ENCODE data around the gene SGK1.
"Not testable (repeated sequence)": the region's sequence is repeated elsewhere in the genome, so short reads cannot be mapped to it uniquely, and the experiment has no call there.

The SGK1 gene

DNA sequence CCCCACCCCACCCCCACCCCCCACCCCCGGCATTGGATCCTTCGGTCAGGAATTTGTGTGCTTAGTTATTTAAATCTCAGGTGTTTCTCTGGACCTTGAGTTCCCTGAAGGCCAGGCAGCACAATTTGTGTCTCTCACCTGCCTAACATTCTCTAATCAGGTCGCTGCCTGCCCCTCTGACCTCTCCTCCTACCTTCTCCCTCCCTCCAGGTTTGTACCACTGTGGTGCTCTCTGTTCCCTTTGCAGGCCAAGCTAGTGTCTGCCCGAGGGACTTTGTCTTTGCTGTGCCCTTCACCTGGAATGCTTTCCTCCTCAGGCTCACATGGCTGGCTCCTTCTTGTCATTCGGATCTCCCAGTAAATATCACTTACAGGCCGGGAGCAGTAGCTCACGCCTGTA, 134.1 kb downstream of the SGK1 start:
- no peak for DNase-seq

DNA sequence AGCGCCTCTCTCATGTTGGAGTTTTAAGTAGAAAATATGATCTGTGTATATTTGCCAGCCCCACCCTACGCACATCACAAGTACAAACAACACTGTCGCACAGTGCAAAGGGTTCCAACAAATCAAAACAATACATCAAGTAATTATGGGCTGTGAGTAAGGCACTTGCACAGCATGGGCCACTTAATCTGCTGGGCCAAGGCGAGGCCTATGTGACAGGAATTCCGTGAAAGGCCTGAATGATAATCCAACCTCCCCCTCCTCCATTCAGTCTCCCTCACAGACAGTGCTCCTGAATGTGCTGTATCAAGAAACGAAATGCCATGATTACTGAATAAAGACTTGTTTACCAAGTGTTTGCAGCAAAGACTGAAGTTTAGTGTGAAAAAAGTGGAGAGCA, 135.4 kb downstream of the SGK1 start:
- DNase-seq: no peak

DNA sequence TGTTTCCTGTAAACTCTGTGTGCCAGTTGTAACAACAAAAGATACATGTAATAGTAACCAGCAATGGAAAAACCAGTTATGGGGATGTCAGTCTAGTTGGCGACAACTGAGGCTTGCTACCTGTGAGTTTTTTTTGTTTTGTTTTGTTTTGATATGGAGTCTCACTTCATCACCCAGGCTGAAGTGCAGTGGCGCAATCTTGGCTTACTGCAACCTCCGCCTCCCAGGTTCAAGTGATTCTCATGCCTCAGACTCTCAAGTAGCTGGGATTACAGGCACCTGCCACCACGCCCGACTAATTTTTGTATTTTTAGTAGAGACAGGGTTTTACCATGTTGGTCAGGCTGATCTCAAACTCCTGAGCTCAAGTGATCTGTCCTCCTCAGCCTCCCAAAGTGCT, 136.2 kb downstream of the SGK1 start:
- DNase-seq: not testable (repeated sequence)

DNA sequence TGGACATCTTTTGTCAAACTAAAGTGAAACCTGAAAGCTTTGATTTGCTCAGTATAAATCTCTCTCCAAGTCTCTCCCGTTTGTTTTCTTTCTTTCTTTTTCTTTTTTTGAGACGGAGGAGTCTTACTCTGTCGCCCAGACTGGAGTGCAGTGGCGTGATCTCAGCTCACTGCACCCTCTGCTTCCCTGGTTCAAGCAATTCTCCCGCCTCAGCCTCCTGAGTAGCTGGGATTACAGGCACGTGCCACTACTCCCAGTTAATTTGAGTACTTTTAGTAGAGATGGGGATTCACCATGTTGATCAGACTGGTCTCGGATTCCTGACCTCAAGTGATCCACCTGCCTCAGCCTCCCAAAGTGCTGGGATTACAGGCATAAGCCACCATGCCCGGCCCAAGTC, 136.7 kb downstream of the SGK1 start:
- not testable (repeated sequence) for DNase-seq

DNA sequence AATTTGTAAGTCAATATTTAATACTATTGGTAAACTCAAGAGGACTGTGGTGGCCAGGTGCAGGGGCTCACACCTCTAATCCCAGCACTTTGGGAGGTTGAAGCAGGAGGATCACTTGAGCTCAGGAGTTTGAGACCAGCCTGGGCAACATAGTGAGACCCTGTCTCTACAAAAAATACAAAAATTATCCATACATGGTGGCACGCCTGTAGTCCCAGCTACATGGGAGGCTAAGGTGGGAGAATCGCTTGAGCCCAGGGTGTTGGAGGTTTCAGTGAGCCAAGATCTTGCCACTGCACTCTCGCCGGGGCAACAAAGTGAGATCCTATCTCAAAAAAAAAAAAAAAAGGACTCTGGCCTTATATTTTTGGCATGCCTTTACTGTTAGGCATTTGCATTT, 137.4 kb downstream of the SGK1 start:
- DNase-seq: not testable (repeated sequence)

DNA sequence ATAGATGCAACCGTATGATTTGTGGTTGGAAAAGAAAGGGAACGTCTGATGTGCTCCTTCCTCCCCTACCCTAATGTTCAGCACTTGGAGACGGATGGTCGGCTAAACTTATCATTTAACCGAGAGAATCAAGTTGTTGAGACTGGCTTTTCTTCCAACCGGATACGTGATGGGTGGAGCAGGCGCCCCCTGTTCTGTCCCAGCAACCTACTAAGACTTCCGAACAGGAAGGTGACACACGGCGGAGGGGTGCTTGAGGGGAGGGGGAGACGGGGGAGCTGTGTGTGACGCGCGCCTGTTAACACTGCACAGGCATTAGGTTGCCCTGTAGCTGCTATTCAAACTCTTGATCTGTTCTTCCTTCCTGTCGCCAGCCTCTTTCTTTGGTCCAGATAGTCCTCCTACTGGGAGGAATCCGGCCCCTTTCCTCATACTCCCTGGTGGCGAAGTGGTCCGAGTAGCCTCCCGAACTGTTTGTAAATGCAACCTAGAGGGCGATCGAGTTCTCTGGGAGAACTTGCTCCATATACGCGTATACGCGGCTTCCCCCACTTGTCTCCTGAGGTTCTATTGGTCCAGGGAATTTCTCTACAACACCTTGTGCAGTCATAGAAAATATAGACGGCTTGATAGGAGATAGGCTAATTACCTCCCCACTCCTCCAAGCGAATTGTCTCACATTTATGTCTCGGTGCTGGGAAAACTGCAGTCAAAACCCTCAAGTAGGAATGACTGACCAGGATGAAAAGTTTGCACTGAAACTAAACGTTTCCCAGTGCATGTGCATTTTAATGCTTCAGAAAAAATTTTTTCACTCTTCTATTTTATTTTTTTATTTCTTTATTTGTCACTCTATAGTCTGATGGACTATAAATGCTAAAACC, 139.5 kb downstream of the SGK1 start:
- peak; percentile 85 to 89 for DNase-seq

DNA sequence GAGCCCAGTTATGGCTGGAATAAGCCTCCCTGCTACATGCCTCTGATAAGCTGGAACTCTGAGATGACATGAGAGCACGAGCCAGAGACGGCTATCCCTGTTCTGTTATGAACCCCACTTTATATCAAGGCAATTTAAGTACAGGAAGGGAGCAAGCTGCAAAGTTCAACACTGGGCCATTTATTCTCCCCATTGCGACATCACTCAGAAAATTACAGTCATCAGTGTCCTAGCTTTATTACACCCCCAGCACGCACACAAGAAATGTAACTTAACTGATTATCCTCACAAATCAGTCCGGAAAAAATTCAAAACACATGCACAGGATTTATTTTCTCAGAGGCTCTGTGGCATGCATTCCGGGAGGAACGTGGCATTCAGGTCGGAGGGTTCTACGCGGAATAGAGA, 140.2 kb downstream of the SGK1 start:
- peak in 1 of 2 donors; percentile 24 for DNase-seq

DNA sequence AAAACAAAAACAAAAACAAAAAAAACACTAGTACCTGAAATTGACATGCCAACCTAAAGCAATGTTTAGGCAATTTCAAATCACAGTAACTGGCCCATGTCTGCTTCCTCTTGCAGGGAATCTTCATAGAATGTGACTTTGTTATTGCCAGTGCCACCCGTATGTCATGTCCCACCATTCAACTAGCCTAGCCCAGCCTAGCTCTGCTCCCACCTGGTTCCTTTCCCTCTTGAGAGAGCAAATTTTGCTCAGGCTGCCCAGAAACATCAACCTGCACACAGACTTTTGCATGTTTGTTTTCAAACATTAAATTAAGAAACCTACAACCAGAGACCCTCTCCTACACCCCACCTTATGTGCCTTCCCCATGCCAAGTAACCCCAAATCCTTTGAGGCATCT, 140.7 kb downstream of the SGK1 start:
- DNase-seq: no peak

DNA sequence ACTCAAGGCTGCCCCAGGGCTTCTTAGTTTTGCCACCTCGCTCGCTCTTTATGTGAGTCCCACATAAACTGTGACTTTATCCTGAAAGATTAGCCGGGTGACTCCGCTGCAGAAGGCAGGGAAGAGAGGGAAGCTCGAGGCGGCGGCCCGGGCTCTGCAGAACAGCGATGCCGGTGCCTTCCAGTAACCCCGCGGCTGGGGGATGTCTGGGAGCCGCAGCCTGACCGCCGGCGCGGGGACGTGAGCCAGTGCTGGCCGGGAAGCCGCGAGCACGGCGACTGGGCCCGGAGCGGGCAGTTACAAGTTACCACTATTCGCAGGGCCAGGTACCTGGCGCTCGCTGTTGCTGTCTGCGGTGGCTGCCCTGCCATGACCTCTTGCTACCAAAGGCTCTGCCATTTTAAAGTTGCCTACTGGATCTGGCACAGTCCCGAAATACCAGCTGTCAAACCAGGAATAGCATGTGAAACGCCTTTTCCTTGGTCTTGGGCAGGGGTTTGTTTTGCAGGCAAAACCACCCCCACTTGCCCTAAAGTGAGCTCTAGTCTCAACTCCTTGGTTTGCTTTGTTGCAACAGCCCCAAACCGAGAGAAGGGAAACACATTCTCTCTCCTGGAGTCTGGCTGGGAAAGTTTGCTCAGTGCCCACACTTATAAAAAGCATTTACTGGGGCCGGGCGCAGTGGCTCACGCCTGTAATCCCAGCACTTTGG, 141.5 kb downstream of the SGK1 start:
- DNase-seq: peak in 1 of 2 donors; percentile 16

DNA sequence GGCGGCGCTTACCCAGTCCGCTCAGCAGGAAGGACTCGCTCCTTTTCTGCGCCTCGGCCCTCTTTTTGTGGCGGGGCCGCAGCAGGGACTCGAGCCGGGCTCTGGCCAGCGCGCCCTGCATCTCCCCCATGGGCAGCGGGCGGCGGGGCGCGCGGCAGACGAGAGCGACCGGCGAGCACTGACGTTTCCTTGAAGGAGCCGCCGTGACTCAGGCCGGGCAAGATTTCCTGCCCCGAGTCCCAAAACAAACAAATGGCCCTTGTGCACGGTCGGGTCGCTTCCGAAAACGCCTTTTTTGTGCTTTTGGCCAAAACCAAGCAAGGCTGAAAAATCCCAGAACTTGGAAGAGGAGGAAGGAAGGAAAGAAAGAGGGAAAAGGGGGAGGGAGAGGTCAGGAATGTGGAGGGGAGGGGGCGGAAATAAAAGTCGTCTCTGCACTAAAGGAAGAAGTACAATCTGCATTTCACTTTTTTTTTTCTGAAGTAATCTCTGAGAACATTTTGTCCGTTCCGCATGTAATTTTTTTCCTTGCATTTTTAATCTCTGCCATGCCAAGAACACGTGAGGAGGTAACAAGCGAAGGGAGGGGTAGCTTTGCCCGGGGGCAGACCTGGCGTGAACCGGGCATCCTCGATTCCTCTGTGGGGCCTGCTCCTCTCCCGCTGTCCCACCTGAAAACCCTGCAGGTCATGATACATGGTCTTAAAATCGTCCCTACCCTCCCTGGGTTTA, 142.2 kb downstream of the SGK1 start:
- DNase-seq: peak in 1 of 2 donors; percentile 56

DNA sequence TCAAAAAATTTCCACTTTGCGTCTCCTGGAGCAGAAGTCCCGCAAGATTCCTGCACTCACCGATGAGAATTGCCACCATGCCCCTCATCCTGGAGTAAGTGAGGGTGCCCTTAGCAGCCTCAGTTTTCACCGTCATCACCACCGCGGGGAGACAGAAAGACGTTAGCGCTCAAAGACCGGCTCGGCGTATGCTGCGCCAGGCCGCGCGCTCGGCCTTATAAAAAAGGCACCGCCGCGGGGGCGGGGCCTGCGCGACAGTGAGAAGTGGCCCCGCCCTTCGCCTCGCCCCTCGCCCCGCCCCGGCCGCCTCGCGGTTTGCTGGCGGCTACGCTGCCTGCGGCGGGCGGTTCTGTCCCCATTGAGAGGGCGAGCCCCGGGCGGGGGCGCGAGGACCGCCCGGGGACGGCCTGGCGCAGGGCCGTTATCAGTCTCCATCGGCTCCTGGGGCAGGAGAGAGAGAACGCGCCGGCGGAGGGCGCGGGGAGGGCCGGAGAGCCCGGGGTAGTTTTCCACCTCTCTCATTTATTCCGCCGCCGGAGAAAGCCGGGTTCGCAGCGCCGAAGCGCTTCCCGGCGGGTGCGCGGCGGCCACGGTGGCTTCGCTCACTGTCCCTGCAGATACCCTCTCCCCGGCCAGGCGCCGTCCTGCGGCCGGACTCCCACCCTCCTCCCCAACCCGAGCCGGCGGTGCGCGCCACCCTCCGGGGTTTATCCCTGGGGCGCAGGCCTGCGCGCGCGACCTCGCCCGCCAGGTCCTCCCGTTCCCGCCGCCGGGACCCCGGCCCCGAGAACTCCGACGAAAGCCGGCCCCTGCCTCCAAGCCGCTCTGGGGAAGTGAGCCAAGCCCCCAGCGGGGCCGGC, 143.0 kb downstream of the SGK1 start:
- peak; percentile 92 to 93 for DNase-seq

DNA sequence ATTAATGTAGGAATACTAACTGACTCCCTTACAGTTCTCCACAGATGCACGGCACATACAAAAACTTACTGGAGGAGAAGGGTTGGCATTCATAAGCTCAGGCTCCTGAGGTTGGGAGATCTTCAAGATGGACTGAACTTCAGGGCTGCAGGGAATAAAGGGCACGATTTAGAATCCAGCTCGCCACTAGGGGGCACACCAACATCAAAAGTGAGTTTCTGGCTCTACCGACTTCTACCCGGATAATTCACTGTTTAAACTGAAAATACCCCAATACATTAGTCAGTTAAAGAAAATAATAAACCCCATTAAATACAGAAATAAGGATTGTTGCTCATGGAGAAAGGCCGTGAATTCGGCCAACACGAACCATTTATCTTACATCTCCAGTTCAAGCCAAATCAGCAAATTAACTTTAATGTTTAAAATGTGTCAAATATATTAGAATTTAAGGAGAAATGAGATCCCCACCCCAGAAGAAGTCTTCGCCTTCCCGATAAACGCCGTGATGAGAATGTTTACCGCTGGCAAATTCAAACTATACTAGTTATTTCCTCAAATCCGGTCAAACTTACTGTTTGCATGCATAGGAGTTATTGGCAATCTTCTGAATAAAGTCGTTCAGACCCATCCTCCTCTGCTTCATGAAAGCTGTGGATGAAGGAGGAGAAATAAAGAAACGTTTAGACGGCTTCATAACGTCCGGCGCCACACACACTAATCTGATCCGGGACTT, 143.8 kb downstream of the SGK1 start:
- DNase-seq: peak; percentile 83 to 85

DNA sequence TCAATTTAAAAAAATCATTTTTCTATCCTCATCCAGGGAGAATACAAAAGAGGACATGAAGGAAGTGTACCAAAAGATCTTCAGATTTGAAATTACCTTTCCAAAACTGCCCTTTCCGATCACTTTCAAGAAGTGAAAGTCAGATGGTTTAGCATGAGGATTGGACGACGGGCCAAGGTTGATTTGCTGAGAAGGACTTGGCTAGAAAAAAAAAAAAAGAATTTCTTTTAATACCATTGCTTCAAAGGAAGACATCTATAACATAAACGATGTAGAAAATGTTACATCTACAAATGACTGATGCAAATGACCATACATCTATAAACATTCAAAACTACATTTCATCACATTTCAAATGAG, 144.6 kb downstream of the SGK1 start:
- no peak for DNase-seq

DNA sequence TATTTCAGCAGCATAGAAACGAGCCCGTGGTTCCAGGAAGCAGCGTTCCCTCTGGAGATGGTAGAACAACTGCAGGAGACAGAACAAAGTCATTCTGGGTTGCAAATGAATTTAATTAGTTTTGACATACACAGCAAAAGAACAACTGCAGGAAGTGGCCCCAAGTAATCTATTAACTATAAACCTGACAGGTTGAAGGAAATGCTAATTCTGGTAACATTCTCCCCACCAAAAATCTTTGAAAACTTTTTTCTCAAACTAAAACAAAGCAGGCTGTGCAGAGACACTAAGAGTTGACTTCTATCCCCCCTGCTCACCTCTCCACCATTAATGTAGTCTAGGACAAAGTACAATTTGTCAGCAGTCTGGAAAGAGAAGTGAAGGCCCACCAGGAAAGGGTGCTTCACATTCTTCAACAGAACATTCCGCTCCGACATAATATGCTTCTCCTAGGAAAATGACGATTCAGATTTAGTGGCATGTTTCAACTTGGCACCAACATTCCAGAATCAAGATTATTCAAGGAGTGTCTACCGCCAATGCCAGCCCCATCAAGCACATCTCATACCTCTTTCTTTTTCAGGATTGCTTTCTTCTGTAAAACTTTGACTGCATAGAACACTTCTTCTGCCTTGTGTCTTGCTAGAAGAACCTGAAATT, 145.1 kb downstream of the SGK1 start:
- no peak for DNase-seq

DNA sequence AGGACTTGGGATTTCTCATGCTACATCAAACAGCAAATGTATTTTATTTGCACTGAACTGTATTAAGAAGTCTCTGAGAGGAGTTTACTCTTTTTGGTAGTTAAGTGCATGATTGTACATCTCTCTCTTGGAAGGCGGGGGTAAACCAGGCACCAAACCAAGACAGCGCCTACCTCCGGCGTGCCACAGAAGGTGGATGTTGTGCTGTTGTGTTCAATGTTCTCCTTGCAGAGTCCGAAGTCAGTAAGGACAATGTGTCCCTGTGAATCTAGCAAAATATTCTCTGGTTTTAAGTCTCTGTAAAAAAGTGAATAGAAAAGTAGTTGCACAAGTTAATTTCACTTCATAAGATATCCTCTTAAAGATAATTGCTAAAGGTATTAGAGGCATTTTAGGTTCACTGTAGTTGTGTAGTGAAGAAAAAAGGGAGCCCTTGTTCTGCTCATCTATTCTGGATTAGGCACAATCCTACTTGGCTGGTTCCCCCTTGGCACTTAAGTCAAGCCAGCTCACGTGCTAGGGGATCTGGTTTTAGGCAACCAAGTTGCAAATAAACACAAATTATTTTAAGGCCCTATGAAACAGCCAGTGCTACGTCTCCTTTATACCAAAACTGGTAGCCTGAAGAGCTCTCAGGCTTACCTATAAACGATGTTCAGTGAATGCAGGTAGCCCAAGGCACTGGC, 145.7 kb downstream of the SGK1 start:
- DNase-seq: no peak

DNA sequence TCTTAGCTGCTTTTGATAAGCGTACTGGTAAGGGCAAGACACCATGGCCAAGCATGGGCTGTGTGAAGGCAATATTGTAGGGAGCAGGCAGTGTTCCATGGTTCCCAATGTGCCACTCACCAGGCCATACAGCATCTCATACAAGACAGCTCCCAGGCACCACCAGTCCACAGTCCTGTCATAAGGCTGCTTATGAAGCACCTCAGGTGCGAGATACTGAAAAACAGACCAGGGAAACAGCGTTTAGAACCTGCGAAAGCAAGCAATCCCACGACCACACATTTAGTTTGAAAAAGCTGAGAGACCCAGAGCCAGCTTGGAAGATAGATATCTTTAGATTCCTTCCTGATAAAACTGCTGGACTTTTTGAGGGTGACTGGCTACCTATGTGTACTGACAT, 146.4 kb downstream of the SGK1 start:
- DNase-seq: peak in 1 of 2 donors; percentile 16

DNA sequence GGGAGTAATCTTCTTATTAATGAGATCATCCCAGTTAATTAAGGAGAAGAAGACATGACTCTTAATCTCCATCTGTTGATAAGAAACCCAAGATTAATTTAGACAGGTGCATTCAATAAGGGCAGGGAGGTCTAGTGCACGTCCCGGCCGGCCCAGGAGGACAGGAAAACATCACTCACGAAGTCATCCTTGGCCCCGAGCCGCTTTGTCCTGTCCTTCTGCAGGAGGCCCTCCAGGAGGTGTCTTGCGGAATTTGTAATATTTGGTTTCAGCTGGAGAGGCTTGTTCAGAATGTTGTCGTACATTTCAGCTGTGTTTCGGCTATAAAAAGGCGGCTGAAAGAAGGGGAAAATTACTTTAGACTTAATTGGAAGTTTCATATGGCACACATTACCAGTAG, 147.1 kb downstream of the SGK1 start:
- DNase-seq: no peak

DNA sequence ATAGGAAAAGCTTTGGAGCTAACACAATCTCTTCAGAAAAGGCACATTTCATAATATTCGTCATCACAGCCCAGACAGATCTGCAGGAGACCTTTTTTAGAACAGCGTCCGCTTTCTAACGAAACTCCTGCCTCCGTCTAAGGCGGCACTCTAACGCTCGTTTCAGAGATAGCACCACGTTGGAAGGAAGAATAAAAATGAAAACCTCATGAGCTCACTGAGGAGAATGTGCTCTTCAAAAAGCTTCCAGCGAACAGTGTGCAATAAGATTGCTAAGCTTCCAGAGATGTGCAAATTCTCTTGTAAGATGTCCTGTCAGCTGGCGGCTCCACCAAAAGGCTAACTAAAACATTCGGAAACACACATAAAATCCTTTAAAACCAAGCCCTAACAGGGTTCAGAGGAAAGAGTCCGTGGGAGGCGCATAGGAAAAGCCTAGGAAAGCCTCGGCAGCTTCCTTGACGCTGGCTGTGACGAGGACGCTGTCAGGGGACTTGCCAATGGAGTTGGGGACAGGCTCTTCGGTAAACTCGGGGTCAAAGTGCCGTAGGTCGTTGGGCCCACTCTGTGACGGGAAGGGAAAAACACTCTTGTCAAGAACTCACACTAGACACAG, 147.9 kb downstream of the SGK1 start:
- no peak for DNase-seq

DNA sequence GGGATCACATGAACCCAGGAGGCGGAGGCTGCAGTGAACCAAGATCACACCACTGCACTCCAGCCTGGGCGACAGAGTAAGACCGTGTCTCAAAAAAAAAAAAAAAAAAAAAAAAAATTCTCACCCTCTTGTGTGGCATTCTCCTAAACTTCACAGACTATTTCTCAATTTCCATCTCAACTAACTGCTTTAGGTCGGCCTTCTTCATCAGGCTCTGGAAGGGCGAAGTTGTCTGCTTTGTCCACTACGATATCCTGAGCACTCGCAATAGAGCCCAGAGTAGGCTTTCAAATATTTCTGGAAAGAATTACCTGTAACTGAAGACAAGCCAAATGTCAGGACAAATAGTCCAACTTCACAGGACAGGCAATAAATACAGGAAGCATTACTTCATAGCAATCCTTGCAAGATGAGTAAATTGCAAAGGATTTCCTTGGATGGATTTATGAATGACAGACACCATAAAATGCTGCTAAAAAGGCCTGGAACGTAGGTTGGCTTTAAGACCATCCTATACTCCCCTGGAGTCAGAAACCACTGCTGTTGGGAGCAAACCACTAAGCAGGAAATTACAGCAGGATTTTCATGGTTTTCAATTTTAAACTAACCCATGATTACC, 149.2 kb downstream of the SGK1 start:
- DNase-seq: no peak
